ENCODE data around the gene GABRA6. TPM values are rescaled to one million over a fixed set of nuclear protein-coding genes. Genes with fewer than 3 reads are reported as not detected.
"Not testable (repeated sequence)": the region's sequence is repeated elsewhere in the genome, so short reads cannot be mapped to it uniquely, and the experiment has no call there.

Gene GABRA6
- not detected for polyA plus RNA-seq (ENCODE audit: insufficient read depth in 1 of 5, insufficient read length in 5 of 5, low replicate concordance in 1 of 5)
- long read RNA-seq, donor 1 = 0 reads
- long read RNA-seq, donor 2 = 0 reads
- long read RNA-seq, donor 3 = 0 reads
- long read RNA-seq, donor 4 = 0 reads
- long read RNA-seq, donor 5 = 0 reads
- long read RNA-seq, donor 6 = 0 reads
- long read RNA-seq, donor 7 = 0 reads
- long read RNA-seq, donor 8 = 0 reads

GRCh38 chr5:161685461-161685860 lies at the start of gene GABRA6:
Gene GABRA6, plus strand, starts transcription at chr5:161685721. Its CDS starts 269 bp downstream, at chr5:161685990.
- no peak for DNase-seq

- no peak for DNase-seq
Measured at GRCh38 chr5:161637591-161637990, 47.9 kb upstream of the GABRA6 start.

- DNase-seq = no peak
Measured at GRCh38 chr5:161641444-161641843, 44.1 kb upstream of the GABRA6 start.

GRCh38 chr5:161645264-161645663 lies 40.3 kb upstream of the GABRA6 start:
- no peak for DNase-seq

- not testable (repeated sequence) for DNase-seq
Measured at GRCh38 chr5:161651926-161652325, 33.6 kb upstream of the GABRA6 start.

- no peak for DNase-seq
Measured at GRCh38 chr5:161660806-161661205, 24.7 kb upstream of the GABRA6 start.

GRCh38 chr5:161663431-161663830 lies 22.1 kb upstream of the GABRA6 start:
- DNase-seq = no peak

GRCh38 chr5:161676103-161676502 lies 9.4 kb upstream of the GABRA6 start:
- DNase-seq = peak in 1 of 2 donors; percentile 1

- DNase-seq = no peak
Measured at GRCh38 chr5:161686149-161686548, 628 bp downstream of the GABRA6 start.

GRCh38 chr5:161686881-161687280 lies 1.4 kb downstream of the GABRA6 start:
- DNase-seq = no peak

GRCh38 chr5:161687316-161687715 lies 1.8 kb downstream of the GABRA6 start:
- no peak for DNase-seq

GRCh38 chr5:161691911-161692310 lies 6.4 kb downstream of the GABRA6 start:
- no peak for DNase-seq

- DNase-seq = no peak
Measured at GRCh38 chr5:161697001-161697400, 11.5 kb downstream of the GABRA6 start.

- no peak for DNase-seq
Measured at GRCh38 chr5:161700065-161700464, 14.5 kb downstream of the GABRA6 start.

- DNase-seq = no peak
Measured at GRCh38 chr5:161703528-161703927, 18.0 kb downstream of the GABRA6 start.

GRCh38 chr5:161707382-161707781 lies 21.9 kb downstream of the GABRA6 start:
- peak in 1 of 2 donors; percentile 1 for DNase-seq

GRCh38 chr5:161709239-161709638 lies 23.7 kb downstream of the GABRA6 start:
- no peak for DNase-seq

GRCh38 chr5:161713042-161713441 lies 27.5 kb downstream of the GABRA6 start:
- no peak for DNase-seq

GRCh38 chr5:161719157-161719556 lies 33.6 kb downstream of the GABRA6 start:
- no peak for DNase-seq

- DNase-seq = no peak
Measured at GRCh38 chr5:161720460-161720859, 34.9 kb downstream of the GABRA6 start.

GRCh38 chr5:161734741-161735140 lies 49.2 kb downstream of the GABRA6 start:
- no peak for DNase-seq

GRCh38 chr5:161740433-161740832 lies 54.9 kb downstream of the GABRA6 start:
- no peak for DNase-seq

GRCh38 chr5:161744276-161744675 lies 58.8 kb downstream of the GABRA6 start:
- DNase-seq = no peak

GRCh38 chr5:161745392-161745791 lies 59.9 kb downstream of the GABRA6 start:
- DNase-seq = no peak
